PC-3 (cell line): Measurements from ENCODE around the gene HTR4.

Source experiments
- CTCF ChIP-seq: fragments of 300-600 bp; sonication (generic); conservative IDR thresholded peaks from 2 replicates; pipeline ENCODE4 v1.5.1; 2017; ENCODE audit warnings: antibody characterized with exemption, low read depth, mild to moderate bottlenecking, low read length
- EZH2 ChIP-seq: fragments of 300-600 bp; sonication (generic); IDR thresholded peaks from one replicate; pipeline ENCODE4 v1.6.1; 2017; ENCODE audit warnings: antibody characterized with exemption, mild to moderate bottlenecking, low read length; ENCODE audit not compliant: unreplicated experiment
- EZH2phosphoT487 ChIP-seq: fragments of 300-600 bp; sonication (generic); IDR thresholded peaks from 2 replicates; pipeline ENCODE4 v1.6.1; 2018; ENCODE audit warnings: mild to moderate bottlenecking, antibody characterized with exemption, low read length, borderline replicate concordance

GRCh38 chr5:148651528-148651927 is 2.8 kb downstream of the HTR4 start:
- TF ChIP-seq CTCF (no peak), EZH2 (no peak), EZH2phosphoT487 (no peak)
